Measurements from ENCODE around the gene RPL36AL. TPM values are rescaled to one million over a fixed set of nuclear protein-coding genes. Genes with fewer than 3 reads are reported as not detected.
"Not testable (repeated sequence)": the region's sequence is repeated elsewhere in the genome, so short reads cannot be mapped to it uniquely, and the experiment has no call there.

RPL36AL gene
- polyA plus RNA-seq (2011; rRNA removed) (272 and 295 TPM in 2 replicates), polyA minus RNA-seq (2011; rRNA and poly(A)+ RNA removed) (68.1 and 81.9 TPM in 2 replicates)

GRCh38 chr14:49620182-49621113 lies at the start of gene RPL36AL, which contains the start of gene MGAT2:
TSS of gene RPL36AL (minus strand) at chr14:49620626. CDS start at chr14:49619104, 1,522 bp downstream.
TSS of gene MGAT2 (plus strand) at chr14:49620799. CDS start at chr14:49621269, 470 bp downstream.
- peak; percentile 53 for TF ChIP-seq CTCF (IDR thresholded peaks at IDR 0.05; ENCODE audit: low read depth, low read length)
- no peaks in the 10 kb centered on the region; the same call in 1 of the 2 replicates for H3K9me3 ChIP-seq (ENCODE audit: control insufficient read depth, insufficient read depth, low read length)
- ChIA-PET POLR2A (interaction anchor here (0.6 to 2.5 kb wide), 16 partner anchors 8 to 442 kb away, joined by 3 to 26 read pairs (median 6); partner anchors contain the start of genes DNAAF2, KLHDC2, LRR1 and NEMF), CTCF (interaction anchor here (0.8 to 2.6 kb wide), 4 partner anchors 14 to 159 kb away, joined by 3 to 17 read pairs (median 6); partner anchors contain the start of gene DNAAF2)
- peak within 1 kb of the TSS; percentile 93 for H3K4me3 ChIP-seq (ENCODE audit: low read depth, low read length)
- DNase-seq (ENCODE audit: low read depth, low spot score): peak; percentile 98
- H3K27ac ChIP-seq (ENCODE audit: low read depth, low read length): peak within 1 kb of the TSS; percentile 95
- no peaks in the 10 kb centered on the region for H3K27me3 ChIP-seq (ENCODE audit: control insufficient read depth, insufficient read depth, low read length)

- no peak overlapping the region for H3K4me3 ChIP-seq (ENCODE audit: low read depth, low read length)
Observed at GRCh38 chr14:49659526-49660455, 39.4 kb upstream of the RPL36AL start.

GRCh38 chr14:49657500-49657899 lies 37.1 kb upstream of the RPL36AL start:
- H3K4me3 ChIP-seq (ENCODE audit: low read depth, low read length); H3K27ac ChIP-seq (ENCODE audit: low read depth, low read length); H3K9me3 ChIP-seq (ENCODE audit: control insufficient read depth, insufficient read depth, low read length); H3K27me3 ChIP-seq (ENCODE audit: control insufficient read depth, insufficient read depth, low read length); CTCF ChIA-PET; DNase-seq (ENCODE audit: low read depth, low spot score): not testable (repeated sequence)
- POLR2A ChIA-PET: interaction anchor here (0.7 kb wide), 1 partner anchor 110 kb away, joined by 3 read pairs; no protein-coding TSS in a partner anchor

More at GRCh38 chr14:49659526-49660455, 39.4 kb upstream of the RPL36AL start:
- no peak for TF ChIP-seq CTCF (IDR thresholded peaks at IDR 0.05; ENCODE audit: low read depth, low read length)
- Histone ChIP-seq H3K9me3 (ENCODE audit: control insufficient read depth, insufficient read depth, low read length) (no peaks in the 10 kb centered on the region), H3K27me3 (ENCODE audit: control insufficient read depth, insufficient read depth, low read length) (no peaks in the 10 kb centered on the region), H3K27ac (ENCODE audit: low read depth, low read length) (no peak overlapping the region)
- CTCF ChIA-PET: interaction anchor here (0.6 to 1.1 kb wide), 3 partner anchors 26 to 198 kb away, joined by 3 to 5 read pairs (median 3); no protein-coding TSS in a partner anchor
- DNase-seq (ENCODE audit: low read depth, low spot score): no peak
- POLR2A ChIA-PET: no interaction called here

GRCh38 chr14:49654511-49654910 lies 34.1 kb upstream of the RPL36AL start:
- POLR2A ChIA-PET: no interaction called here
- CTCF ChIA-PET: interaction anchor here (1.0 to 1.7 kb wide), 2 partner anchors 21 to 198 kb away, joined by 3 to 8 read pairs; partner anchors contain the start of gene NEMF

More at GRCh38 chr14:49654511-49654910, 34.1 kb upstream of the RPL36AL start:
- Histone ChIP-seq H3K4me3 (ENCODE audit: low read depth, low read length) (no peak overlapping the region), H3K27ac (ENCODE audit: low read depth, low read length) (no peak overlapping the region), H3K27me3 (ENCODE audit: control insufficient read depth, insufficient read depth, low read length) (no peaks in the 10 kb centered on the region), H3K9me3 (ENCODE audit: control insufficient read depth, insufficient read depth, low read length) (no peaks in the 10 kb centered on the region)
- TF ChIP-seq CTCF (IDR thresholded peaks at IDR 0.05; ENCODE audit: low read depth, low read length): no peak
- no peak for DNase-seq (ENCODE audit: low read depth, low spot score)
